ENCODE data around the gene CASTOR1. TPM values are rescaled to one million over a fixed set of nuclear protein-coding genes. Genes with fewer than 3 reads are reported as not detected.

The CASTOR1 gene
- total RNA-seq, 1 donor from 2014 or later = 17.2 TPM

- Mint-ChIP-seq H3K4me1 (ENCODE audit: unreplicated experiment) (peaks cover 39% of the 10 kb centered on the region), H3K4me3 (ENCODE audit: unreplicated experiment) (no peak overlapping the region)
- TF ChIP-seq CTCF (IDR thresholded peaks at IDR 0.05; ENCODE audit: unreplicated experiment) = no peak
Observed at GRCh38 chr22:30305519-30305905, 16.2 kb upstream of the CASTOR1 start.

DNA sequence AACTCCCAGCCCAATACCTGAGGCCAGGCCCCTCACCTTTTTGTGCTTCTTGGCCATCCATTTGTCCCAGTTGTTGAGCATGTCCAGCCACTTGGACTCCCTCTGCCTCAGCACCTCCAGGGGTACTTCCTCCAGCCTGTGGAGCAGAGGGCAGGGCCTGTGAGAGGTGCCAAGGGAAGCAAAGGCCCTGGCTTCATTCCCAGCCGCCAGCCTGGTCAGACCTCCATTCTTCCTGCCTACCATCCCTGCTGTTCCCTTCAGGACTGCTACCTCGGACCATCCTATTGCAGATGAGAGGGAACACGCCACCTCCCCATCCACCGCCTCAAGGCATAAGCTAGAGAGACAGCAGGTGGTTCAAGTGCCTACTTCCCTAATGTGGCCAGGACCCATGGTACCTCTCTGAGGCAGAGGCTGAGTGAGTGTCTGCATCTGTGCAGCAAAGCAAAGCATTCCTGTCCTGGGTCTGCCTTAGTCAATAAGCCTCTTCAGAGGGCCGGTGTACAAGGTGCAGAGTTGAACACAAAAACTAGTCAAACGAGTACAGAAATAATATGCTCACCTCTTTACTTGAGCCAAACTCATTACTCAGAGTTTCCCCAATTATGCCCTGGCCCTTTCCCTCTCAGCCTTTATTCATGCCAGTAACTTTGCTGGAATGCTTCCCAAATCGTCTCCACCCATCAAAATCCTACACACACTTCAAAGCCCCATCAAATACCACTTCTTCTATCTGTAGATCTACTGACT is 15.4 kb upstream of the CASTOR1 start:
- Mint-ChIP-seq H3K36me3 (ENCODE audit: low read depth, unreplicated experiment) (peaks cover 10% of the 10 kb centered on the region), H3K27me3 (ENCODE audit: unreplicated experiment) (peaks cover 8% of the 10 kb centered on the region), H3K4me1 (ENCODE audit: unreplicated experiment) (peaks cover 38% of the 10 kb centered on the region), H3K27ac (ENCODE audit: unreplicated experiment) (peak overlapping the region; percentile 70), H3K9me3 (ENCODE audit: unreplicated experiment) (no peaks in the 10 kb centered on the region), H3K4me3 (ENCODE audit: unreplicated experiment) (peak overlapping the region; percentile 1)
- no peak for TF ChIP-seq CTCF (IDR thresholded peaks at IDR 0.05; ENCODE audit: unreplicated experiment)
- DNase-seq (ENCODE audit: low spot score) = no peak

More at GRCh38 chr22:30305519-30305905, 16.2 kb upstream of the CASTOR1 start:
- H3K27me3 Mint-ChIP-seq (ENCODE audit: unreplicated experiment) = peaks cover 6% of the 10 kb centered on the region
- H3K27ac Mint-ChIP-seq (ENCODE audit: unreplicated experiment) = peak overlapping the region; percentile 70
- H3K9me3 Mint-ChIP-seq (ENCODE audit: unreplicated experiment) = no peaks in the 10 kb centered on the region
- peak; percentile 24 for DNase-seq (ENCODE audit: low spot score)
- H3K36me3 Mint-ChIP-seq (ENCODE audit: low read depth, unreplicated experiment) = peaks cover 10% of the 10 kb centered on the region

DNA sequence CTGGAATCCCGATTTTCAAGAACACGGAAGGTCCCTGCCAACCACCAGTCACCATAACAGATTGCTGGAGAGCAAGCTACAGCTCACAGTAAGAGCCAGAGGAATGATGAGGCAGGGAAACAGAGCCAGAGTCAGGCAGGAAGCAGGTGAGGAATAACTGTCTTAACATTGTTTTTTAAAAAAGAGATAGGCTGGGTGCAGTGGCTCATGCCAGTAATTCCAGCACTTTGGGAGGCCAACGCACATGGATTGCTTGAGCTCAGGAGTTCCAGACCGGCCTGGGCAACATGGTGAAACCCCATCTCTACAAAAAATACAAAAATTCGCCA is 13.5 kb upstream of the CASTOR1 start:
- no peak for TF ChIP-seq CTCF (IDR thresholded peaks at IDR 0.05; ENCODE audit: unreplicated experiment)
- H3K9me3 Mint-ChIP-seq (ENCODE audit: unreplicated experiment) = no peaks in the 10 kb centered on the region
- no peak overlapping the region for H3K27ac Mint-ChIP-seq (ENCODE audit: unreplicated experiment)
- DNase-seq (ENCODE audit: low spot score) = no peak
- peaks cover 38% of the 10 kb centered on the region for H3K4me1 Mint-ChIP-seq (ENCODE audit: unreplicated experiment)
- peaks cover 5% of the 10 kb centered on the region for H3K36me3 Mint-ChIP-seq (ENCODE audit: low read depth, unreplicated experiment)
- H3K27me3 Mint-ChIP-seq (ENCODE audit: unreplicated experiment) = peaks cover 8% of the 10 kb centered on the region
- H3K4me3 Mint-ChIP-seq (ENCODE audit: unreplicated experiment) = no peak overlapping the region

DNA sequence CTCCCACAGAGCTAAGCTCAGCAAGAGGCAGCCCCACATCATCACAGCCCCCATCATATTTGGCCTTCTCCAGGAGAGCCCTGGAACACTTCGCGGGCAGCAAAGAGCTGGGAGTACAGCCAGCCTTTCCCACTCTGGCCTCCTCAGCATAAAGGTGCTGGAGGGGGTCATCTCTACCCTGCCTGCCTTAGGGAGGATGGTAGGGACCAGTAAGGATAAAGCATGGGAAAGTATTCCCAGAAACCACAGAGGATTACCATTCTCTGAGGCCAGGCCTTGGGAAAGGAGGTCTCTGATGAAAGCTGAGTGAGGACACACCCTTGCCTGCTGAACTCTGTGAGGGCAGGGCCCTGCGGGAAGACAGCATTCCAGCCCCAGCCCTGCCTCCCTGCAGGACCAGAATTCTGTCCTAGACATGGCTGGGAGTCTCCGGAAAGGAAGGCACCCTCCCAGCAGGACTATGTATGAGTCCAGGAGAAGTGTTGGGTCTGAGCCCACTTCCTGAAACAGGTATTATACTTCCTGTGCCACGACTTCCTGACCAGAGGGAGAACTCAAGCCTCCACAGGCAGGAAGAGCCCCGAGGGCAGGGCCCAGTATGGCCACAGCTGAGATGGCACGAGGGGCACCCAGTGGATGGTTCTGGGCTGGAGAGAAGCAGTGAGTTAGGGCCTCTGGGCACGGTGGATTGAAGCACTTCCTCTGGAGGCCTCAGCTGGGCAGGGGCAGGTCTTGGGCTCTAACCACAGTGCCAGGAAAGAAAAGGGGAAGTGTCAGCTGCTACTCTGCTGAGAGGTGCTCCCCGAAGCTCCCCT is 12.9 kb upstream of the CASTOR1 start:
- H3K27ac Mint-ChIP-seq (ENCODE audit: unreplicated experiment) = no peak overlapping the region
- peaks cover 38% of the 10 kb centered on the region for H3K4me1 Mint-ChIP-seq (ENCODE audit: unreplicated experiment)
- no peak for TF ChIP-seq CTCF (IDR thresholded peaks at IDR 0.05; ENCODE audit: unreplicated experiment)

DNA sequence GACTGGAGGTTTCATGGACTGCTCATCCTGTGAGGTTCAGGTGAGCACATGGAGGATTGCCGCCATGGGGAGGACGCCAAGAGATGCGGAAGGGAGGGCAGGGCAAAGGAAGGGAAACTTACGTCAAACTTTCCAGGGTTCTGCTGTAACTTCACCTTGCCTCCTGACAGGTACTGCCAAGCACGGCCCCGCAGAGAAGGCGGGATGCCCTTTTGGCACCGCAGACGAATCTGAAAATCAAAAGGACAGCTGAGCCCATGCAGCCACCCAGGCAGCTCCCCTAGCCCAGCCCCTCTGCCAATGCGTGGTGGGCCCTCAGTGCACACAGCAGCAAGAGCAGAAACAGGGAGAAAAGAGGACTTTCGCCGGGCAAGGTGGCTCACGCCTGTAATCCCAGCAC is 10.0 kb upstream of the CASTOR1 start:
- H3K9me3 Mint-ChIP-seq (ENCODE audit: unreplicated experiment) = no peaks in the 10 kb centered on the region
- no peak for DNase-seq (ENCODE audit: low spot score)
- H3K27me3 Mint-ChIP-seq (ENCODE audit: unreplicated experiment) = peaks cover 5% of the 10 kb centered on the region
- no peak overlapping the region for H3K4me3 Mint-ChIP-seq (ENCODE audit: unreplicated experiment)
- peaks cover 7% of the 10 kb centered on the region for H3K36me3 Mint-ChIP-seq (ENCODE audit: low read depth, unreplicated experiment)
- H3K4me1 Mint-ChIP-seq (ENCODE audit: unreplicated experiment) = peaks cover 18% of the 10 kb centered on the region
- TF ChIP-seq CTCF (IDR thresholded peaks at IDR 0.05; ENCODE audit: unreplicated experiment) = no peak
- H3K27ac Mint-ChIP-seq (ENCODE audit: unreplicated experiment) = no peak overlapping the region

More for the DNA sequence above, 12.9 kb upstream of the CASTOR1 start:
- Mint-ChIP-seq H3K36me3 (ENCODE audit: low read depth, unreplicated experiment) (peaks cover 5% of the 10 kb centered on the region), H3K4me3 (ENCODE audit: unreplicated experiment) (no peak overlapping the region), H3K9me3 (ENCODE audit: unreplicated experiment) (no peaks in the 10 kb centered on the region), H3K27me3 (ENCODE audit: unreplicated experiment) (peaks cover 5% of the 10 kb centered on the region)
- DNase-seq (ENCODE audit: low spot score) = no peak
